ENCODE measurements around the gene AADACL4.

Gene AADACL4

DNA sequence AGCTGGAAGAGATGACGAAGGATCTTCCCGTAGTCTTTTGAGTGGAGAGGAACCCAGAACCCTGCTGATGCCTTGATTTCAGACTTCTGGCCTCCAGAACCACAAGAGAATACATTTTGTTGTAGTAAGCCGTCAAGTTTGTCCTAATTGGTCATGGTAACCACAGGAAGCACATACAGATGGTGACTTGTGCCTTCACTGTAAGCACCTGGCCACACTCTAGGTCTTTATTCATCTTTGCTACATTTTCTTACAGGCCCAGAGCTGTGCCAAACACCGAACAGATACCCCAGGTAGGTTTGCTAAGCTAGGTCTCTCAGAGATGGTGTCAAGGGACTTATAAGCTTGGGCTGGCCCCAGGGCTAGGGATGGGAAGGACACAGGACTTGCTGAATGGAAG, 30.7 kb upstream of the AADACL4 start:
- ChIA-PET CTCF (interaction anchor here (0.6 to 2.4 kb wide), 2 partner anchors 12 to 383 kb away, joined by 3 to 6 read pairs; no protein-coding TSS in a partner anchor), POLR2A (interaction anchor here (0.6 kb wide), 1 partner anchor 1578 kb away, joined by 5 read pairs; no protein-coding TSS in a partner anchor)
- Histone ChIP-seq H3K36me3 (ENCODE audit: control insufficient read depth in 2 of 2, insufficient read depth in 1 of 2, low read length in 2 of 2) (peaks cover 0 to 20% of the 10 kb centered on the region in 2 experiments; a peak in 1 of 3 replicates), H3K9me3 (ENCODE audit: control insufficient read depth, insufficient read depth, low read depth, low read length) (no peaks in the 10 kb centered on the region), H3K4me3 (ENCODE audit: low read depth, low read length) (no peak overlapping the region), H3K27ac (ENCODE audit: extremely low read depth, low read depth, low read length) (no peak overlapping the region), H3K4me1 (ENCODE audit: control insufficient read depth, insufficient read depth, low read length) (peaks cover 4% of the 10 kb centered on the region; the same call in 1 of the 2 replicates)
- TF ChIP-seq ZNF658 (tag by site-specific recombination; IDR thresholded peaks at IDR 0.05) (no peak), ZNF433 (tag by site-specific recombination; IDR thresholded peaks at IDR 0.05; ENCODE audit: low read depth) (no peak), ZBTB17 (tag by site-specific recombination; IDR thresholded peaks at IDR 0.05) (no peak), BCL11B (tag by site-specific recombination; IDR thresholded peaks at IDR 0.05; ENCODE audit: low read depth) (no peak), ZNF157 (tag by site-specific recombination; IDR thresholded peaks at IDR 0.05) (no peak), BCL11A (tag by site-specific recombination; IDR thresholded peaks at IDR 0.05; ENCODE audit: low read depth) (no peak), GFI1B (tag by site-specific recombination; IDR thresholded peaks at IDR 0.05) (no peak), ZNF473 (tag by site-specific recombination; IDR thresholded peaks at IDR 0.05) (no peak), ZNF24 (tag by site-specific recombination; IDR thresholded peaks at IDR 0.05) (no peak), ZBTB48 (tag by site-specific recombination; IDR thresholded peaks at IDR 0.05) (no peak), ZNF610 (tag by site-specific recombination; IDR thresholded peaks at IDR 0.05; ENCODE audit: borderline replicate concordance) (no peak), ZNF132 (tag by site-specific recombination; IDR thresholded peaks at IDR 0.05; ENCODE audit: borderline replicate concordance) (no peak), ZNF76 (tag by site-specific recombination; IDR thresholded peaks at IDR 0.05; ENCODE audit: borderline replicate concordance, low read depth) (no peak)
- TF ChIP-seq, protein P1, sequence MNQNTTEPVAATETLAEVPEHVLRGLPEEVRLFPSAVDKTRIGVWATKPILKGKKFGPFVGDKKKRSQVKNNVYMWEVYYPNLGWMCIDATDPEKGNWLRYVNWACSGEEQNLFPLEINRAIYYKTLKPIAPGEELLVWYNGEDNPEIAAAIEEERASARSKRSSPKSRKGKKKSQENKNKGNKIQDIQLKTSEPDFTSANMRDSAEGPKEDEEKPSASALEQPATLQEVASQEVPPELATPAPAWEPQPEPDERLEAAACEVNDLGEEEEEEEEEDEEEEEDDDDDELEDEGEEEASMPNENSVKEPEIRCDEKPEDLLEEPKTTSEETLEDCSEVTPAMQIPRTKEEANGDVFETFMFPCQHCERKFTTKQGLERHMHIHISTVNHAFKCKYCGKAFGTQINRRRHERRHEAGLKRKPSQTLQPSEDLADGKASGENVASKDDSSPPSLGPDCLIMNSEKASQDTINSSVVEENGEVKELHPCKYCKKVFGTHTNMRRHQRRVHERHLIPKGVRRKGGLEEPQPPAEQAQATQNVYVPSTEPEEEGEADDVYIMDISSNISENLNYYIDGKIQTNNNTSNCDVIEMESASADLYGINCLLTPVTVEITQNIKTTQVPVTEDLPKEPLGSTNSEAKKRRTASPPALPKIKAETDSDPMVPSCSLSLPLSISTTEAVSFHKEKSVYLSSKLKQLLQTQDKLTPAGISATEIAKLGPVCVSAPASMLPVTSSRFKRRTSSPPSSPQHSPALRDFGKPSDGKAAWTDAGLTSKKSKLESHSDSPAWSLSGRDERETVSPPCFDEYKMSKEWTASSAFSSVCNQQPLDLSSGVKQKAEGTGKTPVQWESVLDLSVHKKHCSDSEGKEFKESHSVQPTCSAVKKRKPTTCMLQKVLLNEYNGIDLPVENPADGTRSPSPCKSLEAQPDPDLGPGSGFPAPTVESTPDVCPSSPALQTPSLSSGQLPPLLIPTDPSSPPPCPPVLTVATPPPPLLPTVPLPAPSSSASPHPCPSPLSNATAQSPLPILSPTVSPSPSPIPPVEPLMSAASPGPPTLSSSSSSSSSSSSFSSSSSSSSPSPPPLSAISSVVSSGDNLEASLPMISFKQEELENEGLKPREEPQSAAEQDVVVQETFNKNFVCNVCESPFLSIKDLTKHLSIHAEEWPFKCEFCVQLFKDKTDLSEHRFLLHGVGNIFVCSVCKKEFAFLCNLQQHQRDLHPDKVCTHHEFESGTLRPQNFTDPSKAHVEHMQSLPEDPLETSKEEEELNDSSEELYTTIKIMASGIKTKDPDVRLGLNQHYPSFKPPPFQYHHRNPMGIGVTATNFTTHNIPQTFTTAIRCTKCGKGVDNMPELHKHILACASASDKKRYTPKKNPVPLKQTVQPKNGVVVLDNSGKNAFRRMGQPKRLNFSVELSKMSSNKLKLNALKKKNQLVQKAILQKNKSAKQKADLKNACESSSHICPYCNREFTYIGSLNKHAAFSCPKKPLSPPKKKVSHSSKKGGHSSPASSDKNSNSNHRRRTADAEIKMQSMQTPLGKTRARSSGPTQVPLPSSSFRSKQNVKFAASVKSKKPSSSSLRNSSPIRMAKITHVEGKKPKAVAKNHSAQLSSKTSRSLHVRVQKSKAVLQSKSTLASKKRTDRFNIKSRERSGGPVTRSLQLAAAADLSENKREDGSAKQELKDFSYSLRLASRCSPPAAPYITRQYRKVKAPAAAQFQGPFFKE (tag by site-specific recombination; IDR thresholded peaks at IDR 0.05; ENCODE audit: borderline replicate concordance), result no peak
- TF ChIP-seq, protein P2, sequence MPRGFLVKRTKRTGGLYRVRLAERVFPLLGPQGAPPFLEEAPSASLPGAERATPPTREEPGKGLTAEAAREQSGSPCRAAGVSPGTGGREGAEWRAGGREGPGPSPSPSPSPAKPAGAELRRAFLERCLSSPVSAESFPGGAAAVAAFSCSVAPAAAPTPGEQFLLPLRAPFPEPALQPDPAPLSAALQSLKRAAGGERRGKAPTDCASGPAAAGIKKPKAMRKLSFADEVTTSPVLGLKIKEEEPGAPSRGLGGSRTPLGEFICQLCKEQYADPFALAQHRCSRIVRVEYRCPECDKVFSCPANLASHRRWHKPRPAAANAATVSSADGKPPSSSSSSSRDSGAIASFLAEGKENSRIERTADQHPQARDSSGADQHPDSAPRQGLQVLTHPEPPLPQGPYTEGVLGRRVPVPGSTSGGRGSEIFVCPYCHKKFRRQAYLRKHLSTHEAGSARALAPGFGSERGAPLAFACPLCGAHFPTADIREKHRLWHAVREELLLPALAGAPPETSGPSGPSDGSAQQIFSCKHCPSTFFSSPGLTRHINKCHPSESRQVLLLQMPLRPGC (tag by site-specific recombination; IDR thresholded peaks at IDR 0.05), result no peak
- TF ChIP-seq, protein P3, sequence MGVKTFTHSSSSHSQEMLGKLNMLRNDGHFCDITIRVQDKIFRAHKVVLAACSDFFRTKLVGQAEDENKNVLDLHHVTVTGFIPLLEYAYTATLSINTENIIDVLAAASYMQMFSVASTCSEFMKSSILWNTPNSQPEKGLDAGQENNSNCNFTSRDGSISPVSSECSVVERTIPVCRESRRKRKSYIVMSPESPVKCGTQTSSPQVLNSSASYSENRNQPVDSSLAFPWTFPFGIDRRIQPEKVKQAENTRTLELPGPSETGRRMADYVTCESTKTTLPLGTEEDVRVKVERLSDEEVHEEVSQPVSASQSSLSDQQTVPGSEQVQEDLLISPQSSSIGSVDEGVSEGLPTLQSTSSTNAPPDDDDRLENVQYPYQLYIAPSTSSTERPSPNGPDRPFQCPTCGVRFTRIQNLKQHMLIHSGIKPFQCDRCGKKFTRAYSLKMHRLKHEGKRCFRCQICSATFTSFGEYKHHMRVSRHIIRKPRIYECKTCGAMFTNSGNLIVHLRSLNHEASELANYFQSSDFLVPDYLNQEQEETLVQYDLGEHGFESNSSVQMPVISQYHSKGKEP (tag by site-specific recombination; IDR thresholded peaks at IDR 0.05), result no peak
- TF ChIP-seq, protein P4, sequence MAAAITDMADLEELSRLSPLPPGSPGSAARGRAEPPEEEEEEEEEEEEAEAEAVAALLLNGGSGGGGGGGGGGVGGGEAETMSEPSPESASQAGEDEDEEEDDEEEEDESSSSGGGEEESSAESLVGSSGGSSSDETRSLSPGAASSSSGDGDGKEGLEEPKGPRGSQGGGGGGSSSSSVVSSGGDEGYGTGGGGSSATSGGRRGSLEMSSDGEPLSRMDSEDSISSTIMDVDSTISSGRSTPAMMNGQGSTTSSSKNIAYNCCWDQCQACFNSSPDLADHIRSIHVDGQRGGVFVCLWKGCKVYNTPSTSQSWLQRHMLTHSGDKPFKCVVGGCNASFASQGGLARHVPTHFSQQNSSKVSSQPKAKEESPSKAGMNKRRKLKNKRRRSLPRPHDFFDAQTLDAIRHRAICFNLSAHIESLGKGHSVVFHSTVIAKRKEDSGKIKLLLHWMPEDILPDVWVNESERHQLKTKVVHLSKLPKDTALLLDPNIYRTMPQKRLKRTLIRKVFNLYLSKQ (tag by site-specific recombination; IDR thresholded peaks at IDR 0.05; ENCODE audit: borderline replicate concordance), result no peak
- TF ChIP-seq, protein P5, sequence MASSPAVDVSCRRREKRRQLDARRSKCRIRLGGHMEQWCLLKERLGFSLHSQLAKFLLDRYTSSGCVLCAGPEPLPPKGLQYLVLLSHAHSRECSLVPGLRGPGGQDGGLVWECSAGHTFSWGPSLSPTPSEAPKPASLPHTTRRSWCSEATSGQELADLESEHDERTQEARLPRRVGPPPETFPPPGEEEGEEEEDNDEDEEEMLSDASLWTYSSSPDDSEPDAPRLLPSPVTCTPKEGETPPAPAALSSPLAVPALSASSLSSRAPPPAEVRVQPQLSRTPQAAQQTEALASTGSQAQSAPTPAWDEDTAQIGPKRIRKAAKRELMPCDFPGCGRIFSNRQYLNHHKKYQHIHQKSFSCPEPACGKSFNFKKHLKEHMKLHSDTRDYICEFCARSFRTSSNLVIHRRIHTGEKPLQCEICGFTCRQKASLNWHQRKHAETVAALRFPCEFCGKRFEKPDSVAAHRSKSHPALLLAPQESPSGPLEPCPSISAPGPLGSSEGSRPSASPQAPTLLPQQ (tag by site-specific recombination; IDR thresholded peaks at IDR 0.05), result no peak
- TF ChIP-seq, protein P6, sequence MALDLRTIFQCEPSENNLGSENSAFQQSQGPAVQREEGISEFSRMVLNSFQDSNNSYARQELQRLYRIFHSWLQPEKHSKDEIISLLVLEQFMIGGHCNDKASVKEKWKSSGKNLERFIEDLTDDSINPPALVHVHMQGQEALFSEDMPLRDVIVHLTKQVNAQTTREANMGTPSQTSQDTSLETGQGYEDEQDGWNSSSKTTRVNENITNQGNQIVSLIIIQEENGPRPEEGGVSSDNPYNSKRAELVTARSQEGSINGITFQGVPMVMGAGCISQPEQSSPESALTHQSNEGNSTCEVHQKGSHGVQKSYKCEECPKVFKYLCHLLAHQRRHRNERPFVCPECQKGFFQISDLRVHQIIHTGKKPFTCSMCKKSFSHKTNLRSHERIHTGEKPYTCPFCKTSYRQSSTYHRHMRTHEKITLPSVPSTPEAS (tag by site-specific recombination; IDR thresholded peaks at IDR 0.05), result no peak
